Transverse colon (tissue), 4 donors: ENCODE data around the gene NUDT6. TPM values are rescaled to one million over a fixed set of nuclear protein-coding genes. Genes with fewer than 3 reads are reported as not detected.

Experiments used
- DNase-seq: peaks from one replicate; pipeline ENCODE4 v3.0.0-alpha.2; 2019
- H3K27ac ChIP-seq, 4 donors: fragments of 200-600 bp; sonication (generic); 2 replicates each; pipeline ENCODE4 v1.5.1; 2016 to 2018; ENCODE audit warnings: inconsistent platforms in 4 of 4
- H3K27me3 ChIP-seq: fragments of 200-600 bp; sonication (generic); 2 replicates; pipeline ENCODE4 v1.5.1; 2017; ENCODE audit warnings: inconsistent platforms
- H3K36me3 ChIP-seq, 4 donors: fragments of 200-600 bp; sonication (generic); 2 replicates each; pipeline ENCODE4 v1.5.1; 2017 to 2019; ENCODE audit warnings: inconsistent platforms in 4 of 4
- H3K4me1 ChIP-seq, 4 donors: fragments of 200-600 bp; sonication (generic); 2 replicates each; pipeline ENCODE4 v1.5.1; 2017 to 2020; ENCODE audit warnings: inconsistent platforms in 4 of 4
- H3K4me3 ChIP-seq, 4 donors: fragments of 200-600 bp; sonication (generic); 1 replicate in 1 of 4; 2 replicates in 3 of 4; pipeline versions ENCODE4 v1.5.1 to v1.6.1; 2017 to 2019; ENCODE audit warnings: inconsistent platforms in 4 of 4
- H3K9me3 ChIP-seq, 2 donors: fragments of 200-600 bp; sonication (generic); 2 replicates each; pipeline ENCODE4 v1.5.1; 2017 to 2019; ENCODE audit warnings: inconsistent platforms in 2 of 2
- EP300 ChIP-seq: sonication (generic); formaldehyde crosslinking; IDR thresholded peaks from one replicate; pipeline ENCODE4 v1.6.1; 2017; ENCODE audit warnings: antibody characterized with exemption, low read depth
- POLR2A ChIP-seq: fragments of 450-650 bp; IDR thresholded peaks from one replicate; pipeline ENCODE4 v1.6.1; 2016; ENCODE audit warnings: antibody characterized with exemption, mild to moderate bottlenecking, moderate library complexity
- POLR2AphosphoS5 ChIP-seq, 3 donors: sonication (generic); formaldehyde crosslinking; IDR thresholded peaks; one replicate each; pipeline ENCODE4 v1.6.1; 2016; ENCODE audit warnings: antibody characterized with exemption in 3 of 3
- WGBS, 2 donors: methylation state at CpG; one replicate each; pipeline ENCODE4 v1.1.5; 2018; ENCODE audit warnings: low coverage in 1 of 2; 5-methylcytosine and 5-hydroxymethylcytosine counted together
- in situ Hi-C, 4 donors: fragments of 200-750 bp; cut with MboI; loops; one replicate each; pipeline versions ENCODE4 v1.15.0 to v1.15.1; 2017; ENCODE audit warnings: low sequenced_read_pairs in 3 of 4, low pct_ligation_motif_present in 1 of 4, low pct_unique_long_range_greater_than_20kb in 1 of 4
- intact Hi-C: fragments of 100-400 bp; cut with DNase I; formaldehyde crosslinking; loops from one replicate; pipeline ENCODE4 v1.15.1; 2023; ENCODE audit warnings: low total_unique reads
- total RNA-seq, 4 donors: library from RNA; depleted of rRNA; stranded (reverse); fragments of >200 nt; gene quantifications; one replicate each; pipeline ENCODE4 v1.1.0, GENCODE V29; 2016
- TF ChIP-seq, protein P1 (sequence below), 5 experiments: fragments of 200-600 bp in 3 of 5; fragments of 450-650 bp in 2 of 5; sonication (generic) in 3 of 5; IDR thresholded peaks; 1 replicate in 2 of 5; 2 replicates in 3 of 5; pipeline ENCODE4 v1.5.1; 2016 to 2017; ENCODE audit warnings: antibody characterized with exemption in 5 of 5, inconsistent platforms in 3 of 5, mild to moderate bottlenecking in 2 of 5, moderate library complexity in 1 of 5

Gene NUDT6
- total RNA-seq, 4 donors from 2014 or later, result 2.2 to 13.5 (median 7.3) TPM

DNA sequence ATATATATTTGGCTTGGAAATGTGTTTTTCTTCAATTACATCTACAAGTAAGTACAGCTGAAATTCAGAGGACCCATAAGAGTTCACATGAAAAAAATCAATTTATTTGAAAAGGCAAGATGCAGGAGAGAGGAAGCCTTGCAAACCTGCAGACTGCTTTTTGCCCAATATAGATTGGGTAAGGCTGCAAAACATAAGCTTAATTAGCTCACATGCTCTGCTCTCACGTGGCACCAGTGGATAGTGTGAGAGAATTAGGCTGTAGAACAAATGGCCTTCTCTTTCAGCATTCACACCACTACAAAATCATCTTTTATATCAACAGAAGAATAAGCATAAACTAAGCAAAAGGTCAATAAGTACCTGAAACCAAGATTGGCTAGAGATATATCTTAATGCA, 26.1 kb downstream of the NUDT6 start:
- no peak for TF ChIP-seq POLR2AphosphoS5 (IDR thresholded peaks at IDR 0.05)
- no peaks in the 10 kb centered on the region for H3K36me3 ChIP-seq
- H3K27ac ChIP-seq, result no peak overlapping the region
- peaks cover 0 to 9% (median 2%) of the 10 kb centered on the region in 4 donors for H3K4me1 ChIP-seq
- DNase-seq, result no peak
- H3K4me3 ChIP-seq, result no peak overlapping the region
- no peaks in the 10 kb centered on the region for H3K27me3 ChIP-seq
- 70 to 100% methylated on average over 1 of the region's 1 CpG for WGBS, 2 donors
- H3K9me3 ChIP-seq, result no peaks in the 10 kb centered on the region
- intact Hi-C loops (no loop called here), in situ Hi-C loops (no loop called here)

DNA sequence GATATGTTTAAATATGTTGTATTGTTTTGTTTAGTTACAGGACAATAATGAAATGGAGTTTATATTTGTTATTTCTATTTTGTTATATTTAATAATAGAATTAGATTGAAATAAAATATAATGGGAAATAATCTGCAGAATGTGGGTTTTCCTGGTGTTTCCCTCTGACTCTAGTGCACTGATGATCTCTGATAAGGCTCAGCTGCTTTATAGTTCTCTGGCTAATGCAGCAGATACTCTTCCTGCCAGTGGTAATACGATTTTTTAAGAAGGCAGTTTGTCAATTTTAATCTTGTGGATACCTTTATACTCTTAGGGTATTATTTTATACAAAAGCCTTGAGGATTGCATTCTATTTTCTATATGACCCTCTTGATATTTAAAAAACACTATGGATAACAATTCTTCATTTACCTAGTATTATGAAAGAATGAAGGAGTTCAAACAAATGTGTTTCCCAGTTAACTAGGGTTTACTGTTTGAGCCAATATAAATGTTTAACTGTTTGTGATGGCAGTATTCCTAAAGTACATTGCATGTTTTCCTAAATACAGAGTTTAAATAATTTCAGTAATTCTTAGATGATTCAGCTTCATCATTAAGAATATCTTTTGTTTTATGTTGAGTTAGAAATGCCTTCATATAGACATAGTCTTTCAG, 26.9 kb downstream of the NUDT6 start:
- H3K4me3 ChIP-seq, result no peak overlapping the region
- no peak overlapping the region for H3K27ac ChIP-seq
- peaks cover 0 to 10% (median 2%) of the 10 kb centered on the region in 4 donors for H3K4me1 ChIP-seq
- WGBS, 2 donors, result 61 to 67% methylated on average over 1 of the region's 1 CpG
- no peak for DNase-seq
- TF ChIP-seq EP300 (no peak), POLR2A (no peak)
- TF ChIP-seq, protein P1, sequence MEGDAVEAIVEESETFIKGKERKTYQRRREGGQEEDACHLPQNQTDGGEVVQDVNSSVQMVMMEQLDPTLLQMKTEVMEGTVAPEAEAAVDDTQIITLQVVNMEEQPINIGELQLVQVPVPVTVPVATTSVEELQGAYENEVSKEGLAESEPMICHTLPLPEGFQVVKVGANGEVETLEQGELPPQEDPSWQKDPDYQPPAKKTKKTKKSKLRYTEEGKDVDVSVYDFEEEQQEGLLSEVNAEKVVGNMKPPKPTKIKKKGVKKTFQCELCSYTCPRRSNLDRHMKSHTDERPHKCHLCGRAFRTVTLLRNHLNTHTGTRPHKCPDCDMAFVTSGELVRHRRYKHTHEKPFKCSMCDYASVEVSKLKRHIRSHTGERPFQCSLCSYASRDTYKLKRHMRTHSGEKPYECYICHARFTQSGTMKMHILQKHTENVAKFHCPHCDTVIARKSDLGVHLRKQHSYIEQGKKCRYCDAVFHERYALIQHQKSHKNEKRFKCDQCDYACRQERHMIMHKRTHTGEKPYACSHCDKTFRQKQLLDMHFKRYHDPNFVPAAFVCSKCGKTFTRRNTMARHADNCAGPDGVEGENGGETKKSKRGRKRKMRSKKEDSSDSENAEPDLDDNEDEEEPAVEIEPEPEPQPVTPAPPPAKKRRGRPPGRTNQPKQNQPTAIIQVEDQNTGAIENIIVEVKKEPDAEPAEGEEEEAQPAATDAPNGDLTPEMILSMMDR (IDR thresholded peaks at IDR 0.05), result no peak
- no peaks in the 10 kb centered on the region for H3K27me3 ChIP-seq
- H3K36me3 ChIP-seq, result no peaks in the 10 kb centered on the region
- in situ Hi-C loops, result no loop called here
- H3K9me3 ChIP-seq, result no peaks in the 10 kb centered on the region
- intact Hi-C loops, result no loop called here

DNA sequence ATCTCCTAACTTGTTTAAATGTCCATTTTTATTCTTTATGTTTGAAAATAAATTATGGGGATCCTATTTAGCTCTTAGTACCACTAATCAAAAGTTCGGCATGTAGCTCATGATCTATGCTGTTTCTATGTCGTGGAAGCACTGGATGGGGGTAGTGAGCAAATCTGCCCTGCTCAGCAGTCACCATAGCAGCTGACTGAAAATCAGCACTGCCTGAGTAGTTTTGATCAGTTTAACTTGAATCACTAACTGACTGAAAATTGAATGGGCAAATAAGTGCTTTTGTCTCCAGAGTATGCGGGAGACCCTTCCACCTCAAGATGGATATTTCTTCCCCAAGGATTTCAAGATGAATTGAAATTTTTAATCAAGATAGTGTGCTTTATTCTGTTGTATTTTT, 27.6 kb downstream of the NUDT6 start:
- no peak overlapping the region for H3K4me3 ChIP-seq
- no peaks in the 10 kb centered on the region for H3K36me3 ChIP-seq
- no peak for DNase-seq
- H3K27ac ChIP-seq, result no peak overlapping the region
- intact Hi-C loops (no loop called here), in situ Hi-C loops (no loop called here)
- TF ChIP-seq EP300 (no peak), POLR2A (no peak), POLR2AphosphoS5 (IDR thresholded peaks at IDR 0.05) (no peak)
- TF ChIP-seq, protein P1 (IDR thresholded peaks at IDR 0.05), result no peak
- H3K4me1 ChIP-seq, result peaks cover 0 to 16% (median 5%) of the 10 kb centered on the region in 4 donors
- no peaks in the 10 kb centered on the region for H3K27me3 ChIP-seq
- H3K9me3 ChIP-seq, result no peaks in the 10 kb centered on the region
- WGBS, 2 donors, result 93 to 100% methylated on average over 3 of the region's 3 CpGs

DNA sequence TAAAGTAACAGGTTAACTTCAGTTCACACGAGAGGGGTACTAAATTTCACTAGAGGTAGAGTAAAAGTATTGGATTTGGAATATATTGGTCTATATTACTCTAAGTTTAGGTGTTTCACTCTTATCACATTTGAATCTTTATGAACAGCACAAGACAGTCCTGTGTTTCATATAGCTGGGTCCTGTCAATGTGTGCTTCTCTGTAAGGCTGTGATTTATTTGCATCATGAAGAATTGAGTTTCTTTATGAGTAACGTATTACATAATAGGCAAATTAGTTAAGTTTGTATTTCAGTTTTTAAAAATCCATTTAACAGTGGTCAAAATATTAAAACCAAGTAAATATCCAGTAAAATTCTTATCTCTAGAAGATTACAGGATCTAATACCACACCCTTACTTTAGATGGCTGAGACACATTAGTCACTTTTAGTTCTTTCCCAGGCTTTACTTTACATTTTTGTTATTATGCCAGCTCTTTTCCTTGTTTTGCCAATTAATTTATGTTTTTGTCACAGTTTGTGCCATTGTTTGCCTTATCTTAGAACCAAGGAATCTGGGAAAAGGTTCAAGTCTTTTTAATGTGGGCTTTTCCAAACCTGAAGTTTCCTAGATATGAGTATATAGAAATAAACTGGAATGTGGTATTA, 32.1 kb downstream of the NUDT6 start:
- no peaks in the 10 kb centered on the region for H3K27me3 ChIP-seq
- TF ChIP-seq POLR2AphosphoS5 (IDR thresholded peaks at IDR 0.05) (no peak), EP300 (no peak), POLR2A (no peak)
- TF ChIP-seq, protein P1 (IDR thresholded peaks at IDR 0.05), result no peak
- no peaks in the 10 kb centered on the region for H3K36me3 ChIP-seq
- no peak overlapping the region for H3K27ac ChIP-seq
- in situ Hi-C loops, result no loop called here
- no peaks in the 10 kb centered on the region for H3K9me3 ChIP-seq
- intact Hi-C loops, result no loop called here
- peaks cover 0 to 10% (median 6%) of the 10 kb centered on the region in 4 donors for H3K4me1 ChIP-seq
- no peak for DNase-seq
- 52 to 55% methylated on average over 2 of the region's 2 CpGs for WGBS, 2 donors
- no peak overlapping the region for H3K4me3 ChIP-seq
